Effector memory CD4-positive, alpha-beta T cell (primary cell): ENCODE results near the gene RBM26.

Experiments
- DNase-seq, 3 donors: peaks; one replicate each; pipeline ENCODE4 v3.0.0-alpha.2; 2020
- H3K27ac ChIP-seq: 2 replicates; pipeline ENCODE4 v1.7.0; 2013; ENCODE audit warnings: mild to moderate bottlenecking, low read length, moderate library complexity; ENCODE audit not compliant: insufficient read depth, poor library complexity, severe bottlenecking
- H3K27me3 ChIP-seq: replicated peaks from 2 replicates; pipeline ENCODE4 v1.7.0; 2013; ENCODE audit warnings: mild to moderate bottlenecking, low read length; ENCODE audit not compliant: insufficient read depth, control insufficient read depth, poor library complexity, severe bottlenecking
- H3K36me3 ChIP-seq: 2 replicates; pipeline ENCODE4 v1.7.0; 2013; ENCODE audit warnings: mild to moderate bottlenecking, low read length, moderate library complexity; ENCODE audit not compliant: control insufficient read depth, insufficient read depth
- H3K4me1 ChIP-seq: 2 replicates; pipeline ENCODE4 v1.7.0; 2013; ENCODE audit warnings: low read length, mild to moderate bottlenecking; ENCODE audit not compliant: control insufficient read depth, insufficient read depth, poor library complexity, severe bottlenecking
- H3K4me3 ChIP-seq: 2 replicates; pipeline ENCODE4 v1.7.0; 2013; ENCODE audit warnings: low read length, low read depth, mild to moderate bottlenecking; ENCODE audit not compliant: insufficient read depth, poor library complexity, severe bottlenecking
- H3K9me3 ChIP-seq: 2 replicates; pipeline ENCODE4 v1.7.0; 2013; ENCODE audit warnings: mild to moderate bottlenecking, low read length, moderate library complexity; ENCODE audit not compliant: control insufficient read depth

Gene RBM26

DNA sequence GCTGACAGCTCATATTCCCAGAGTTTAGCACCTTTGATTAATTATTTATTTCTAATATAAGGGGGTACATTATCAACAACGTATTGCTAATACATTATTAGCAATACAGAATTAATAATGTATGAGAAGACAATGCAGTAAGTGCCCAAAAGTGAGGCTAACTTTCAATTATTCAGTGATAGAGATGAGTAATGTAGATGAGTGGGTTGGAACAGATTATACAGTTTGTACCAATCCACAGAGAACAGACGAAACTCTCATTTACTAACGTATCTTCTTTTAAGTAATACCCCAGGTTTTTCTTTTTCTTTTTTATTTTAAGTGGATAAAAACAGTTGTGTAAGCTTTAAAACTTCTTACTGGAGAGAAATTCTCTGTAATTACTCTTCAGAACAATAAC lies 36.7 kb upstream of the RBM26 start:
- Histone ChIP-seq H3K9me3 (no peaks in the 10 kb centered on the region), H3K4me1 (peaks cover 4% of the 10 kb centered on the region)
- no peak for DNase-seq

DNA sequence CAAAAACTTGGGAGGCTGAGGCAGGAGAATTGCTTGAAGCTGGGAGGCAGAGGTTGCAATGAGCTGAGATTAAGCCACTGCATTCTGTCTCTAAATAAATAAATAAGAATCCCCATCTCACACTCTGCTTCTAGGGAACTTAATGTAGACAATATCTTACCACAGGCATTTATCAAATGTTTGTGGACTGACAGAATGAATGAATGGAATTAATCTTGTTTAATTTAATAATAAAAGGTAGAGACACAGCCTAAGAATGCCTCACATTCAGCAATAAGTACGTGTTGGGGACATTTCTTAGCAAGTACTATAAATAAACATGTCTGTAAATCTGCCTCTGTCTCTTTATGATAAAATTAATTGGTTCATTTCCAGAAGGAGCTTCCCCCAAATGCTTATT lies 36.2 kb upstream of the RBM26 start:
- H3K27ac ChIP-seq: no peak overlapping the region

More for the DNA sequence above, 36.7 kb upstream of the RBM26 start:
- Histone ChIP-seq H3K27me3 (no peaks in the 10 kb centered on the region), H3K36me3 (no peaks in the 10 kb centered on the region), H3K27ac (no peak overlapping the region), H3K4me3 (no peak overlapping the region)

DNA sequence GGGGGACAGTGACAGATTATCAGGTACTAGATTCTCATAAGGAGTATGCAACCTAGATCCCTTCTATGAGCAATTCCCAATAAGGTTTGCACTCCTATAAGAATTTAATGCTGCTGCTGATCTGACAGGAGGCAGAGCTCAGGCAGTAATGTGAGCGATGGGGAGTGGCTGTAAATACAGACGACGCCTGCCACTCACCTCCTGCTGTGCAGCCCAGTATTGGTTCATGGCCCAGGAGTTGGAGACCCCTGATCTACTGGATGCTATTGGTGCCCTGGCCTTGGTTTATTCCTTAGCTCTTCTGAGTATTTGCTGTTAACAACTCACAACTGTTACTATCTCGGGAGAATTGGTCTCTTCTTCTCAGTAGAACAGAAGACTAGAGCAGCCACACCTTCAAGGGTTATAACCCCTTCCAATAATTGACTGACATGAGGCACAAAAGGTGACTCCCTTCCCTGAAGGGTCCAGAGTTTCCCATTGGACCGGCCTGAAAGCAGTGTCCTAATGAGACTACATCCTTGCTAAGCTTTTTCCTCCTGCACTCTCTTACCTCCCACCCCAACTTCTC lies 35.0 kb upstream of the RBM26 start:
- Histone ChIP-seq H3K27me3 (no peaks in the 10 kb centered on the region), H3K27ac (no peak overlapping the region), H3K36me3 (no peaks in the 10 kb centered on the region), H3K4me1 (no peaks in the 10 kb centered on the region), H3K9me3 (no peaks in the 10 kb centered on the region), H3K4me3 (no peak overlapping the region)
- no peak for DNase-seq

More for the DNA sequence above, 36.2 kb upstream of the RBM26 start:
- no peaks in the 10 kb centered on the region for H3K36me3 ChIP-seq
- peaks cover 4% of the 10 kb centered on the region for H3K4me1 ChIP-seq
- no peak for DNase-seq
- H3K4me3 ChIP-seq: no peak overlapping the region
- H3K27me3 ChIP-seq: no peaks in the 10 kb centered on the region
- no peaks in the 10 kb centered on the region for H3K9me3 ChIP-seq

DNA sequence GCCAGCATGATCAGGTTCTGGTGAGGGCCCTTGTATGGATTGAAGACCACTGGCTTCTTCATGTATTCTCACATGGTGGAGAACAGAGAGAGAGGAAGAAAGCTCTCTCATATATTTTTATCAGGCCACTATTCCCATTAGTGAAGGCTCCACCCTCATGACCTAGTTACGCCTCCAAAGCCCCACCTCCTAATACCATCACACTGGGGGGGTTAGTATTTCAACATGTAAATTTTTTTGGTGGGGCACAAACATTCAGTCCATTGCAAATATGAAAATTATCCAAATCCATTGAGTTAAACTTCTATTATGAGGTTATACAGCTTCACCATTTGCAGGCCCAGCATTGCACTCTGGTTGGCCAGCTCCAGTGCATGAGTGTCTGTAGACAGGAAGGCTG lies 33.2 kb upstream of the RBM26 start:
- Histone ChIP-seq H3K4me1 (no peaks in the 10 kb centered on the region), H3K36me3 (no peaks in the 10 kb centered on the region), H3K9me3 (no peaks in the 10 kb centered on the region), H3K4me3 (no peak overlapping the region), H3K27ac (no peak overlapping the region), H3K27me3 (no peaks in the 10 kb centered on the region)
- no peak for DNase-seq

DNA sequence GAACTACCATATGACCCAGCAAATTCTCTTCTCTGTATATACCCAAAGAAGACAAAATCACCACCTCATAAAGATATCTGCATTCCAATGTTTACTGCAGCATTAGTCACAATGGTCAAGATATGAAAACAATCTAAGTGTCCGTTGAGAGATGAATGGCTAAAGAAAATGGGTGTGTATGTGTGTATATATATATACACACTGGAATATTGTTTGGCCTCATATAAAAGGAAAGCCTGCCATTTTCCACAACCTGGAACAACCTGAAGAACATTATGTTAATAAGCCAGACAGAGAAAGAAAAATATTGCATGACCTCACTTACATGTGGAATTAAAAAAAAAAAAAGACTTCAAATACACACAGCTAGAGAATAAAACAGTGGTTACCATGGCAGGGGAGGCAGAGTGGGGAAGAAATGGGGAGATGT lies 29.5 kb upstream of the RBM26 start:
- Histone ChIP-seq H3K4me1 (no peaks in the 10 kb centered on the region), H3K4me3 (no peak overlapping the region), H3K36me3 (no peaks in the 10 kb centered on the region), H3K27ac (no peak overlapping the region), H3K9me3 (no peaks in the 10 kb centered on the region), H3K27me3 (no peaks in the 10 kb centered on the region)
- no peak for DNase-seq

DNA sequence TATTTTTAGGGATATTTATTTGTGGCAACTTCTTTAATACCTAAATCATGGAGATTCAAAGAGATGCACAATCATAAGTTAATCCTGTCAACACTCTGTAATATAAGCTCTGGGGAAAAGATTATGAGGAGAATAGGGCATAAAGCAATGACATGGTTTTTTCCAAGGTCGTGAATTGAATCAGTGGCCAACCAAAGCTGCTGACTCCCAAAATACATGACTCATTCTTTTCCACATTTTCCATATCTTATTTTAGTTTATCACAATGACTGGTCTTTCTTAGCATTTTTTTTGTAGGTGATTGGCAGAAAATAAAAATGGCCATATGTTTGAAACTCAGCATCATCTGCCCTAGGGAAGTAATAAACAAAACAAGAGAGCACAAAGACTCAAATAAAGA lies 28.5 kb upstream of the RBM26 start:
- Histone ChIP-seq H3K27ac (no peak overlapping the region), H3K27me3 (no peaks in the 10 kb centered on the region), H3K36me3 (no peaks in the 10 kb centered on the region), H3K9me3 (no peaks in the 10 kb centered on the region), H3K4me1 (no peaks in the 10 kb centered on the region), H3K4me3 (no peak overlapping the region)
- DNase-seq: no peak

DNA sequence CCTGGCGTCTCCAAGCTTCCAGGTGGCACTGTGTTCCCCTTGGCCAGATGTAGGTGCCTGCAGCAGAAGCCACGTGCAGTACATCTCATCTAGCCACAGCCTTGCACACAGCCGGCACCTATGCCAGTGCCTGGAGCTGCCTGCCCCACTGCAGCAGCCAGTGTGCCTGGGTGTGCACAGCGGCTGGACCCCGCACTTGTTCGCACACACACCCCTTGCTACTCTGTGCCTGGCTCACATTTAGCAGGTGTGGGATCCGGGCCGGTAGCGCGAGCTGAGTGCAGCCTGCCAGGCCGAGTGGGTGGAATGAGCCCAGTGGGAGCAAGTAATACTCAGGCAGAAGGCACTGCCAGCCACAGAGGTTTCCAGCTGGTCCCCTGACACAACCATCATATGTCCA lies 26.9 kb upstream of the RBM26 start:
- no peak overlapping the region for H3K4me3 ChIP-seq
- H3K4me1 ChIP-seq: no peaks in the 10 kb centered on the region
- no peak overlapping the region for H3K27ac ChIP-seq
- H3K27me3 ChIP-seq: no peaks in the 10 kb centered on the region
- no peak for DNase-seq
- H3K9me3 ChIP-seq: no peaks in the 10 kb centered on the region
- no peaks in the 10 kb centered on the region for H3K36me3 ChIP-seq

DNA sequence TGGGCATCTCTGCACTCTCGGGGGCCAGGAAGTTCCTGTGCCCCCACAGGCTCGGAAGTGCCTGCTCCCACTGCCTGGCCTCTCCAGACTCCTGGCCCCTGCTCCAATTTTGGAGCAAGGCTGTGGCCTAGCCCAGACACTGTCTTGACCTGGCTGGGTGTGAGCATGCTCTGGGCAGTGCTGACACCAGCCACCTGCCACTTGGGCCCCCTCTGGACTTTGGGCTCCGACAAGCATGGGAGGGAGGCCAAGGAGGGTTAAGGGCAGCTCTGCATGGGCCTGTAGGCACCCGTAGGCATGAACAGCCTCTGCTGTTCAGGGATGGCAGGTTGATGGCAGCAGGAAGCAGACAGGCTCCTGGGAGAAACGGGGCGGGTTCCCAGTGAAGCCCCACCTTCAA lies 26.0 kb upstream of the RBM26 start:
- Histone ChIP-seq H3K4me1 (no peaks in the 10 kb centered on the region), H3K4me3 (no peak overlapping the region), H3K27me3 (no peaks in the 10 kb centered on the region), H3K9me3 (no peaks in the 10 kb centered on the region), H3K36me3 (no peaks in the 10 kb centered on the region), H3K27ac (no peak overlapping the region)
- no peak for DNase-seq

DNA sequence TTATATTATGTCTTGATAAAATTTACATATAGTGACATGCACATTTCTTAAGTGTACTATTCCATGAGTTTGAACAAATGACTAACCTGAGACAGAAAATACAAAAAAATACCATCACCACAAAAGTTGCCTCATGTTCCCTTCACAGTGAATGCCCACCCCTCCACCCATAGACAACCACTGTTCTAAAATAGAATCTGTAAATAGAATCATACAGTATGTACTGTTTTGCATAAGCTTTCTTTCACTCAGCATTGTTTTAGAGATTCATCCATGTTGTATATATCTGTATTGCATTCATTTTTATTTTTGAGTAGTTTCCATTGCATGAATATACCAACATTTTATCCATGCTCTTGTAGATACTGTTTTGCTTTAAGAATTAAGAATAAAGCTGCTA lies 23.3 kb upstream of the RBM26 start:
- Histone ChIP-seq H3K4me1 (no peaks in the 10 kb centered on the region), H3K27ac (no peak overlapping the region), H3K9me3 (no peaks in the 10 kb centered on the region), H3K36me3 (no peaks in the 10 kb centered on the region), H3K27me3 (no peaks in the 10 kb centered on the region), H3K4me3 (no peak overlapping the region)
- no peak for DNase-seq

DNA sequence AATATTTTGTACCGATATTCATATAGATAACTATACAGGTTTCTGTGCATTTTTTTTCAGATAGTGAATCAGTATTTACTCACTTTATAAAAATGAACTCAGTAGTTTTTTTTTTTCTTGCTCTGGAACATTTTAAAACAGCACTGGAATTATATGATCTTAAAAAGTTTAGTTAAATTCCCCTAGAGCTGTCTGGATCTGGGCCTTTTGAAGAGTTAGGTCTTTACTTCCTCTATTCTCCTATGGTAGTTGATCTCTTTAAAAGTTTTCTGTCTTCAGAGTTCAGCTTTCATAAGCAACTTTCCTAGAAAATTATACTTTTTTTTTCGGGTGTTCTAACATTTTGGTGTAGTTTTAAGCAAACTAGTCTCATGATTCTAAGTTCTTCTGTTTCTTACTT lies 21.8 kb upstream of the RBM26 start:
- no peak overlapping the region for H3K27ac ChIP-seq
- no peak overlapping the region for H3K4me3 ChIP-seq
- no peaks in the 10 kb centered on the region for H3K4me1 ChIP-seq
- no peak for DNase-seq
- H3K27me3 ChIP-seq: no peaks in the 10 kb centered on the region
- no peaks in the 10 kb centered on the region for H3K36me3 ChIP-seq
- no peaks in the 10 kb centered on the region for H3K9me3 ChIP-seq

DNA sequence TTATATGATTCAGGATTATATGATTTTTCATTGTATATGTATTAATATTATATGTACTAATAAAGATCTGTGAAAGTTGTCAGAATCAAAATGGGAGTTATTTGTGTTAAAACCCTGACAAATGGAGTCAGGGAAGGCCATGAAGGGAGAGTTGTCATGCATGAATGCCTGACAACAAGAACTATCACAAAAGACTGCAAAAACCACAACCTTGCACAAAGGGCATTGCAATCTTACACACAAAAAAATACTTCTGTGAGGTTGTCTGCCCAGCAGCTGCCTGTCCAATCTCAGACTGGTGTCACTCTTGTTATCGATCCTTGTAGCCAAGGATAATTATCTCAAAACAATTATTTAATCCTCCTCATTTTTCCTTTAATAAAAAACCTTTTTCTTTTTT lies 21.2 kb upstream of the RBM26 start:
- H3K4me1 ChIP-seq: no peaks in the 10 kb centered on the region
- no peaks in the 10 kb centered on the region for H3K36me3 ChIP-seq
- no peak overlapping the region for H3K27ac ChIP-seq
- H3K9me3 ChIP-seq: no peaks in the 10 kb centered on the region
- DNase-seq: no peak
- no peaks in the 10 kb centered on the region for H3K27me3 ChIP-seq
- no peak overlapping the region for H3K4me3 ChIP-seq
